ENCODE results near the gene CRKL.

DNA sequence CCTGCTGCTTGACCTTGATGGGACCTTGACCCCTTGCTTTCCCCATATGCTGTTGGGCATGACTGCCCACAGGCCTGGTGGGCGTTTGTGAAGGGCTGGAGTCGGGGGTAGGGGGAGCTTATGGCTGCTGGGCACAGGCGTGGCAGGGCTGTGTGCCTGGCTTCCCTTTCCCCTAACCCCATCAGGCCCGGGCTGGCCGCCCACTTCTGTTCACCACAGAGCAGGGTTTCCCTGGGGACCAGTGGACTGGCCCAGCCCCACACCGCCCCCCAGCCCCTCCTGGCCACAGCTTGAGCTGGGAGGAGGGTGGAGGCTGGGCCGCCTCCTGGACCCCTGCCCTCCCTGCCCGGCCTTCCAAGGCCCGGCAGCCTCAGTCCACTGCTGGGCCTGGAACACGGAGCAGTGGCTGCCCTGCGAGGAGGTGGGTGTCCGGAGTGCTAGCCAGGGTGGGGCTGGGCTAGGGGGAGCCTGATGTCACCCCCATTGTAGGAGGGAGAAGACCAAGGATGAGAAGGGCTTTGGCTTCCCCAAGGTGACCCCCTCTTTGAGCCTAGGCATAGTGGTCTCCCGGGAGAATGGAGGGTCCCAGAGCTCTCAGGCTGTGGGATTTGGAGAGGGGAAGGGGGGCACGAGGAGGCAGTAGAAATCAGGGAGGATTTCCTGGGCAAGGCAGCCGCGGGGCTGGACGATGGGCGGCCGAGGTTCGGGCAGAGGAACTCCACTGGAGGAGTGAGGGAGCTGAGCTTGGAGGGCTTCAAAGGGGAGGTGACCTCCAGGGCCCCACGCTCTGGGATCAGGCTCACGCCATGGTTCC lies 49.9 kb downstream of the CRKL start, which contains the start of gene AIFM3:
- TF ChIP-seq, protein P1, sequence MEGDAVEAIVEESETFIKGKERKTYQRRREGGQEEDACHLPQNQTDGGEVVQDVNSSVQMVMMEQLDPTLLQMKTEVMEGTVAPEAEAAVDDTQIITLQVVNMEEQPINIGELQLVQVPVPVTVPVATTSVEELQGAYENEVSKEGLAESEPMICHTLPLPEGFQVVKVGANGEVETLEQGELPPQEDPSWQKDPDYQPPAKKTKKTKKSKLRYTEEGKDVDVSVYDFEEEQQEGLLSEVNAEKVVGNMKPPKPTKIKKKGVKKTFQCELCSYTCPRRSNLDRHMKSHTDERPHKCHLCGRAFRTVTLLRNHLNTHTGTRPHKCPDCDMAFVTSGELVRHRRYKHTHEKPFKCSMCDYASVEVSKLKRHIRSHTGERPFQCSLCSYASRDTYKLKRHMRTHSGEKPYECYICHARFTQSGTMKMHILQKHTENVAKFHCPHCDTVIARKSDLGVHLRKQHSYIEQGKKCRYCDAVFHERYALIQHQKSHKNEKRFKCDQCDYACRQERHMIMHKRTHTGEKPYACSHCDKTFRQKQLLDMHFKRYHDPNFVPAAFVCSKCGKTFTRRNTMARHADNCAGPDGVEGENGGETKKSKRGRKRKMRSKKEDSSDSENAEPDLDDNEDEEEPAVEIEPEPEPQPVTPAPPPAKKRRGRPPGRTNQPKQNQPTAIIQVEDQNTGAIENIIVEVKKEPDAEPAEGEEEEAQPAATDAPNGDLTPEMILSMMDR (IDR thresholded peaks at IDR 0.05): no peak
- TF ChIP-seq POLR2A (IDR thresholded peaks at IDR 0.05): no peak
